ENCODE results near the gene LAMA1. TPM values are rescaled to one million over a fixed set of nuclear protein-coding genes. Genes with fewer than 3 reads are reported as not detected.

LAMA1 gene
- total and polyA plus RNA-seq, 2 of the 4 experiments (the other 2 are of a cell fraction) = 10.9 to 15.5 TPM

DNA sequence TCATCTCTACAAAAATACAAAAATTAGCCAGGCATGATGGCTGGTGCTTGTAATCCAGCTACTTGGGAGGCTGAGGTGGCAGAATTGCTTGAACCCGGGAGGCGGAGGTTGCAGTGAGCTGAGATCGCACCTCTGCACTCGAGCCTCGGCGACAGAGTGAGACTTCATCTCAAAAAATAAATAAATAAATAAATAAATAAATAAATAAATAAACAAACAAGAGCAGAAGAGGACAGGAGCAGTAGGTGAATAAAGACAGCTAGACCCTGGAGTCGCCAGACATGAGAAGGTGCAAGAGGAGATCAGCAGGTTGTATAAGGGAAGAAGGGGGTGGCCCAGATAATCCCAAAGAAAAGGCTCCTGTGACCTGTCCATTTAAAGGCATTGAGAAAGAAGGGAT, 12.3 kb downstream of the LAMA1 start:
- no CpG with 5 or more reads among the region's 7 CpGs for WGBS, 2 experiments (ENCODE audit: extremely low coverage in 2 of 2, insufficient read length in 1 of 2)
- ChIA-PET POLR2A (ENCODE audit: unreplicated experiment) (no interaction called here), CTCF (interaction anchor here (0.7 kb wide), 1 partner anchor 41 kb away, joined by 3 read pairs; no protein-coding TSS in a partner anchor)
- H3K9me3 ChIP-seq (ENCODE audit: control insufficient read depth, insufficient read depth, low read length) = no peaks in the 10 kb centered on the region
- no peak for TF ChIP-seq NFE2L2 (IDR thresholded peaks at IDR 0.05; ENCODE audit: low read depth, low read length)
- no peak for TF ChIP-seq CHD1 (IDR thresholded peaks at IDR 0.05; ENCODE audit: low read depth, low read length)
- TF ChIP-seq MAFK (IDR thresholded peaks at IDR 0.05; ENCODE audit: low read depth, low read length) = no peak
- TF ChIP-seq RFX5 (IDR thresholded peaks at IDR 0.05; ENCODE audit: low read depth, low read length) = no peak
- dilution Hi-C loops (cut with HindIII; ENCODE audit: low sequenced_read_pairs, unreplicated experiment) = no loop called here
- H3K9ac ChIP-seq (ENCODE audit: low read depth, low read length) = no peak overlapping the region
- H4K20me1 ChIP-seq (ENCODE audit: insufficient read depth, low read length) = no peaks in the 10 kb centered on the region
- H3K79me1 ChIP-seq (ENCODE audit: low read depth in 1 of 2, low read length in 2 of 2) = peaks cover 0 to 4% of the 10 kb centered on the region in 2 experiments; a peak in 2 of 4 replicates
- H3K56ac ChIP-seq (ENCODE audit: extremely low read depth, insufficient read depth, low read length) = no peak overlapping the region
- no peak overlapping the region for H2BK15ac ChIP-seq (ENCODE audit: low read depth, low read length)
- H4K91ac ChIP-seq (ENCODE audit: insufficient read depth, low read depth, low read length) = no peak overlapping the region
- H4K5ac ChIP-seq (ENCODE audit: low read depth, low read length) = no peak overlapping the region
- no peak overlapping the region for H2BK120ac ChIP-seq (ENCODE audit: low read depth, low read length)
- no peak overlapping the region for H2AFZ ChIP-seq (replicated peaks; ENCODE audit: low read length, poor library complexity)
- DNase-seq = no peak
- intact Hi-C loops (cut with micrococcal nuclease) = no loop called here
- no peak overlapping the region for H3K14ac ChIP-seq (replicated peaks; ENCODE audit: low read depth, low read length)
- H3K9me1 ChIP-seq (ENCODE audit: insufficient read depth, low read length) = no peaks in the 10 kb centered on the region
- H3K4me1 ChIP-seq (ENCODE audit: control insufficient read depth, insufficient read depth, low read length) = no peaks in the 10 kb centered on the region
- H3K27me3 ChIP-seq (ENCODE audit: control insufficient read depth, insufficient read depth, low read length) = no peaks in the 10 kb centered on the region
- no peaks in the 10 kb centered on the region for H3K36me3 ChIP-seq (ENCODE audit: control insufficient read depth, insufficient read depth, low read length)
- no peak overlapping the region for H3K23ac ChIP-seq (ENCODE audit: low read depth, low read length)
- no peak overlapping the region for H2AK5ac ChIP-seq (ENCODE audit: low read depth, low read length)
- no peak overlapping the region for H3K27ac ChIP-seq (ENCODE audit: insufficient read depth, low read length)
- BruUV-seq (replicated peaks) = no TSS peak
- no peak overlapping the region for H3K4me2 ChIP-seq (ENCODE audit: low read depth, low read length)
- no peak overlapping the region for H2BK5ac ChIP-seq (ENCODE audit: low read depth, low read length, poor library complexity, severe bottlenecking)
- H3K18ac ChIP-seq (ENCODE audit: low read depth, low read length) = no peak overlapping the region
- no peak overlapping the region for H4K8ac ChIP-seq (ENCODE audit: low read depth in 2 of 2, low read length in 2 of 2)
- H3K4ac ChIP-seq (ENCODE audit: low read depth, low read length) = no peak overlapping the region
- H3K4me3 ChIP-seq (ENCODE audit: insufficient read depth, low read depth, low read length) = no peak overlapping the region
- no peak overlapping the region for H2BK20ac ChIP-seq (ENCODE audit: low read depth, low read length)
- in situ Hi-C loops (cut with MboI; ENCODE audit: low sequenced_read_pairs) = no loop called here
- ATAC-seq (ENCODE audit: low read depth) = no peak
- H2AK9ac ChIP-seq (replicated peaks; ENCODE audit: low read depth, low read length, poor library complexity) = no peak overlapping the region
